ENCODE measurements around the gene CORO1C.

The CORO1C gene

GRCh38 chr12:108766294-108766693, 35.0 kb upstream of the CORO1C start:
- Mint-ChIP-seq H3K27me3 (ENCODE audit: low read depth, poor library complexity) (peaks cover 19% of the 10 kb centered on the region), H3K4me1 (peaks cover 6% of the 10 kb centered on the region), H3K9me3 (no peaks in the 10 kb centered on the region), H3K36me3 (ENCODE audit: low read depth) (no peaks in the 10 kb centered on the region), H3K4me3 (no peak overlapping the region), H3K27ac (no peak overlapping the region)
- DNase-seq = no peak
- no peak for TF ChIP-seq CTCF (IDR thresholded peaks at IDR 0.05)

- H3K4me3 Mint-ChIP-seq = no peak overlapping the region
- TF ChIP-seq CTCF (IDR thresholded peaks at IDR 0.05) = no peak
Observed at GRCh38 chr12:108765289-108765764, 34.0 kb upstream of the CORO1C start.

GRCh38 chr12:108764540-108765288, 33.4 kb upstream of the CORO1C start:
- no peak for DNase-seq
- Mint-ChIP-seq H3K9me3 (no peaks in the 10 kb centered on the region), H3K36me3 (ENCODE audit: low read depth) (no peaks in the 10 kb centered on the region), H3K4me3 (no peak overlapping the region), H3K27me3 (ENCODE audit: low read depth, poor library complexity) (peaks cover 19% of the 10 kb centered on the region), H3K4me1 (peaks cover 6% of the 10 kb centered on the region), H3K27ac (no peak overlapping the region)
- TF ChIP-seq CTCF (IDR thresholded peaks at IDR 0.05) = no peak

More at GRCh38 chr12:108765289-108765764, 34.0 kb upstream of the CORO1C start:
- DNase-seq = no peak
- Mint-ChIP-seq H3K27me3 (ENCODE audit: low read depth, poor library complexity) (peaks cover 19% of the 10 kb centered on the region), H3K4me1 (peaks cover 6% of the 10 kb centered on the region), H3K36me3 (ENCODE audit: low read depth) (no peaks in the 10 kb centered on the region), H3K27ac (no peak overlapping the region), H3K9me3 (no peaks in the 10 kb centered on the region)

GRCh38 chr12:108761226-108761625, 29.9 kb upstream of the CORO1C start:
- Mint-ChIP-seq H3K4me1 (peaks cover 6% of the 10 kb centered on the region), H3K4me3 (no peak overlapping the region), H3K27me3 (ENCODE audit: low read depth, poor library complexity) (peaks cover 2% of the 10 kb centered on the region), H3K36me3 (ENCODE audit: low read depth) (no peaks in the 10 kb centered on the region), H3K27ac (no peak overlapping the region), H3K9me3 (no peaks in the 10 kb centered on the region)
- DNase-seq = no peak
- no peak for TF ChIP-seq CTCF (IDR thresholded peaks at IDR 0.05)

- H3K4me1 Mint-ChIP-seq = no peaks in the 10 kb centered on the region
- H3K4me3 Mint-ChIP-seq = no peak overlapping the region
- peaks cover 2% of the 10 kb centered on the region for H3K27me3 Mint-ChIP-seq (ENCODE audit: low read depth, poor library complexity)
- H3K9me3 Mint-ChIP-seq = no peaks in the 10 kb centered on the region
- H3K27ac Mint-ChIP-seq = no peak overlapping the region
- no peaks in the 10 kb centered on the region for H3K36me3 Mint-ChIP-seq (ENCODE audit: low read depth)
- TF ChIP-seq CTCF (IDR thresholded peaks at IDR 0.05) = no peak
- no peak for DNase-seq
Observed at GRCh38 chr12:108759924-108760323, 28.6 kb upstream of the CORO1C start.

- peaks cover 2% of the 10 kb centered on the region for H3K27me3 Mint-ChIP-seq (ENCODE audit: low read depth, poor library complexity)
- H3K27ac Mint-ChIP-seq = no peak overlapping the region
- H3K4me3 Mint-ChIP-seq = no peak overlapping the region
- no peak for DNase-seq
- H3K4me1 Mint-ChIP-seq = peaks cover 4% of the 10 kb centered on the region
- no peaks in the 10 kb centered on the region for H3K9me3 Mint-ChIP-seq
- no peaks in the 10 kb centered on the region for H3K36me3 Mint-ChIP-seq (ENCODE audit: low read depth)
- TF ChIP-seq CTCF (IDR thresholded peaks at IDR 0.05) = no peak
Observed at GRCh38 chr12:108757856-108758255, 26.5 kb upstream of the CORO1C start.

All from nephron progenitor cell (in vitro differentiated cells).